ENCODE data around the gene PLSCR5. TPM values are rescaled to one million over a fixed set of nuclear protein-coding genes. Genes with fewer than 3 reads are reported as not detected.

The PLSCR5 gene
- total RNA-seq, 1 donor = not detected

GRCh38 chr3:146589899-146590508 lies 15.1 kb downstream of the PLSCR5 start:
- Histone ChIP-seq H3K4me2 (ENCODE audit: insufficient read depth, low read length) (peak overlapping the region; percentile 35), H3K79me2 (ENCODE audit: insufficient read depth, low read length) (no peaks in the 10 kb centered on the region), H3K27me3 (ENCODE audit: insufficient read depth, low read length) (no peaks in the 10 kb centered on the region), H3K36me3 (ENCODE audit: insufficient read depth, low read length) (no peaks in the 10 kb centered on the region), H3K4me1 (ENCODE audit: insufficient read depth, low read length) (peaks cover 7% of the 10 kb centered on the region), H3K9me3 (ENCODE audit: low read depth, low read length) (no peaks in the 10 kb centered on the region), H3K4me3 (ENCODE audit: insufficient read depth, low read length) (no peak overlapping the region), H2AFZ (ENCODE audit: low read length) (no peak overlapping the region), H4K20me1 (ENCODE audit: insufficient read depth, low read length) (no peaks in the 10 kb centered on the region), H3K27ac (ENCODE audit: low read depth, low read length) (no peak overlapping the region)
- TF ChIP-seq, protein P1, sequence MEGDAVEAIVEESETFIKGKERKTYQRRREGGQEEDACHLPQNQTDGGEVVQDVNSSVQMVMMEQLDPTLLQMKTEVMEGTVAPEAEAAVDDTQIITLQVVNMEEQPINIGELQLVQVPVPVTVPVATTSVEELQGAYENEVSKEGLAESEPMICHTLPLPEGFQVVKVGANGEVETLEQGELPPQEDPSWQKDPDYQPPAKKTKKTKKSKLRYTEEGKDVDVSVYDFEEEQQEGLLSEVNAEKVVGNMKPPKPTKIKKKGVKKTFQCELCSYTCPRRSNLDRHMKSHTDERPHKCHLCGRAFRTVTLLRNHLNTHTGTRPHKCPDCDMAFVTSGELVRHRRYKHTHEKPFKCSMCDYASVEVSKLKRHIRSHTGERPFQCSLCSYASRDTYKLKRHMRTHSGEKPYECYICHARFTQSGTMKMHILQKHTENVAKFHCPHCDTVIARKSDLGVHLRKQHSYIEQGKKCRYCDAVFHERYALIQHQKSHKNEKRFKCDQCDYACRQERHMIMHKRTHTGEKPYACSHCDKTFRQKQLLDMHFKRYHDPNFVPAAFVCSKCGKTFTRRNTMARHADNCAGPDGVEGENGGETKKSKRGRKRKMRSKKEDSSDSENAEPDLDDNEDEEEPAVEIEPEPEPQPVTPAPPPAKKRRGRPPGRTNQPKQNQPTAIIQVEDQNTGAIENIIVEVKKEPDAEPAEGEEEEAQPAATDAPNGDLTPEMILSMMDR (IDR thresholded peaks at IDR 0.05; ENCODE audit: extremely low read depth, low read depth, low read length) = peak; percentile 69
- DNase-seq (ENCODE audit: insufficient read length, low spot score, missing footprints) = peak; percentile 34

DNA sequence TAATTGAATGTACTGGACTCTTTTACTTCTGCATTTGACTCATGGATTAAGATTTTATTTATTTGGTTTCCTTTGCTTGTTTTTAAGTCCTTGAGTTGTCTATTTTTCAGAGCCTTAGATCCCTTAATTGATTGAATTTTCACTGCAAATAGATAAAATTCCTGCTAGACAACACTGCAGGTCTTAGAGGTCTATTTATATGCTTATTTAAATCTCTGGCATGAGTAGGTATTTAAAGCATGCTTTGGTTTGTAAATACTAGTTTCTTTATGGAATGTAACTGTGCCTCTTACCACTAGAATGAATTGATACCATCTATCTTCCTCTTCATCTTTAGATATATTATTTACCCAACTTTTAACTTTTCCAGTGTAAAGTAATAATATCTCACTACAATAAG lies 20.0 kb downstream of the PLSCR5 start:
- no peak for DNase-seq (ENCODE audit: insufficient read length, low spot score, missing footprints)
- H3K4me3 ChIP-seq (ENCODE audit: insufficient read depth, low read length) = no peak overlapping the region
- no peaks in the 10 kb centered on the region for H4K20me1 ChIP-seq (ENCODE audit: insufficient read depth, low read length)
- no peaks in the 10 kb centered on the region for H3K79me2 ChIP-seq (ENCODE audit: insufficient read depth, low read length)
- H3K4me2 ChIP-seq (ENCODE audit: insufficient read depth, low read length) = no peak overlapping the region
- H2AFZ ChIP-seq (ENCODE audit: low read length) = no peak overlapping the region
- H3K9me3 ChIP-seq (ENCODE audit: low read depth, low read length) = no peaks in the 10 kb centered on the region
- no peaks in the 10 kb centered on the region for H3K27me3 ChIP-seq (ENCODE audit: insufficient read depth, low read length)
- H3K4me1 ChIP-seq (ENCODE audit: insufficient read depth, low read length) = peaks cover 2% of the 10 kb centered on the region
- no peaks in the 10 kb centered on the region for H3K36me3 ChIP-seq (ENCODE audit: insufficient read depth, low read length)
- no peak overlapping the region for H3K27ac ChIP-seq (ENCODE audit: low read depth, low read length)
- TF ChIP-seq, protein P1 (IDR thresholded peaks at IDR 0.05; ENCODE audit: extremely low read depth, low read depth, low read length) = no peak

GRCh38 chr3:146581951-146582467 lies 23.1 kb downstream of the PLSCR5 start:
- no peaks in the 10 kb centered on the region for H3K27me3 ChIP-seq (ENCODE audit: insufficient read depth, low read length)
- H3K9me3 ChIP-seq (ENCODE audit: low read depth, low read length) = no peaks in the 10 kb centered on the region
- no peak for DNase-seq (ENCODE audit: insufficient read length, low spot score, missing footprints)
- H3K4me3 ChIP-seq (ENCODE audit: insufficient read depth, low read length) = no peak overlapping the region
- no peaks in the 10 kb centered on the region for H3K79me2 ChIP-seq (ENCODE audit: insufficient read depth, low read length)
- peak overlapping the region; percentile 70 for H2AFZ ChIP-seq (ENCODE audit: low read length)
- no peaks in the 10 kb centered on the region for H3K36me3 ChIP-seq (ENCODE audit: insufficient read depth, low read length)
- H3K4me1 ChIP-seq (ENCODE audit: insufficient read depth, low read length) = no peaks in the 10 kb centered on the region
- H3K27ac ChIP-seq (ENCODE audit: low read depth, low read length) = no peak overlapping the region
- no peak overlapping the region for H3K4me2 ChIP-seq (ENCODE audit: insufficient read depth, low read length)
- H4K20me1 ChIP-seq (ENCODE audit: insufficient read depth, low read length) = no peaks in the 10 kb centered on the region
- TF ChIP-seq, protein P1 (IDR thresholded peaks at IDR 0.05; ENCODE audit: extremely low read depth, low read depth, low read length) = no peak

DNA sequence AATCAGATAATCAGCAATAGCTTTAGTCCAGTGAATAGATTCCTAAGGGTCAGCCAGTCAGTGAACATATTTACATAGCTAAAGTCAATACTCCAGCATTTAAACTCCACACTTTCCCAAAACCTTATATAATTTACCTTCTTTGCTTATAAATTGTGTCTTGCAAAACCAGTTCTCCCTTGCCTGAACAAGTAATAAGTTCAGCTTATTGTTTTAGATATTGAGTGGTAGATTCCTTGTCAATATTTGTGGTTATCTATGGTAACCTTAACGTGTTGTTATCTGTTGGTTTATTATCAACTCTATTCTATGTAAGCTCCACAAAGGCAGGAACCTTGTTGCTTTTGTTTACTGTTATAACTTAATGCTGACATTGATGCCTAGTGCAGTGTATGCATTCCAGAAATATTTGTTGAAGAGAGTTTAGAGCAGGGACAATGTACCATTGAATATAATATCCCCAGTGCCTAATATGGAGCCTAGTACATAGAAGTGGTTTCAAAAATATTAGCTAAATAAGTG lies 24.0 kb downstream of the PLSCR5 start:
- no peak overlapping the region for H3K4me2 ChIP-seq (ENCODE audit: insufficient read depth, low read length)
- no peaks in the 10 kb centered on the region for H3K4me1 ChIP-seq (ENCODE audit: insufficient read depth, low read length)
- no peaks in the 10 kb centered on the region for H3K79me2 ChIP-seq (ENCODE audit: insufficient read depth, low read length)
- H2AFZ ChIP-seq (ENCODE audit: low read length) = no peak overlapping the region
- H3K27me3 ChIP-seq (ENCODE audit: insufficient read depth, low read length) = no peaks in the 10 kb centered on the region
- H4K20me1 ChIP-seq (ENCODE audit: insufficient read depth, low read length) = no peaks in the 10 kb centered on the region
- no peak for DNase-seq (ENCODE audit: insufficient read length, low spot score, missing footprints)
- H3K27ac ChIP-seq (ENCODE audit: low read depth, low read length) = no peak overlapping the region
- TF ChIP-seq, protein P1 (IDR thresholded peaks at IDR 0.05; ENCODE audit: extremely low read depth, low read depth, low read length) = no peak
- H3K4me3 ChIP-seq (ENCODE audit: insufficient read depth, low read length) = no peak overlapping the region
- no peaks in the 10 kb centered on the region for H3K9me3 ChIP-seq (ENCODE audit: low read depth, low read length)
- H3K36me3 ChIP-seq (ENCODE audit: insufficient read depth, low read length) = no peaks in the 10 kb centered on the region

Measured in osteoblast (primary cell).